HCT116 (cell line): ENCODE measurements around the gene PRMT9. TPM values are rescaled to one million over a fixed set of nuclear protein-coding genes. Genes with fewer than 3 reads are reported as not detected.

Source experiments
- ATAC-seq: fragments of 200-7000 bp; cut with Tn5 transposase; 2 replicates; pipeline ENCODE4 v1.9.1; 2020; ENCODE audit warnings: mild to moderate bottlenecking, moderate library complexity
- BruUV-seq: library from RNA; stranded (reverse); fragments of 400-500 nt; replicated peaks from 2 replicates; lab custom pipeline; 2021; lab: Mats Ljungman, UMichigan
- CTCF ChIA-PET: fragments of 300-600 bp; sonication (Branson Sonifier 250); formaldehyde crosslinking; loops from one replicate; lab custom pipeline; 2021; ENCODE audit warnings: antibody characterized with exemption; lab: Charles Lee
- POLR2A ChIA-PET: fragments of 300-600, 350-600 bp; sonication (Branson Sonifier 250); formaldehyde crosslinking; loops from one replicate; lab custom pipeline; 2021; ENCODE audit warnings: antibody characterized with exemption; lab: Charles Lee
- RAD21 ChIA-PET, 2 experiments: fragments of 300-600 bp; sonication (Branson Sonifier 250); formaldehyde crosslinking; loops; one replicate each; lab custom pipeline; 2023; ENCODE audit warnings: low total read pairs in 2 of 2; ENCODE audit not compliant: uncharacterized antibody in 2 of 2, unreplicated experiment in 2 of 2, low non-redundant PET in 1 of 2; lab: Charles Lee
- DNase-seq: peaks from one replicate; pipeline ENCODE4 v3.0.0-alpha.2; 2010; ENCODE audit warnings: low read depth, low spot score
- H2AFZ ChIP-seq: fragments of 200-600 bp; shearing (Covaris generic), sonication (generic); 2 replicates; pipeline ENCODE4 v1.6.1; 2017; ENCODE audit warnings: low read depth, mixed run types, mixed read lengths, antibody characterized with exemption, low read length; ENCODE audit not compliant: poor library complexity, severe bottlenecking
- H3K27ac ChIP-seq: 2 replicates; pipeline ENCODE4 v1.5.1; 2012; ENCODE audit warnings: low read depth, low read length
- H3K27me3 ChIP-seq: fragments of 200-600 bp; sonication (generic); 2 replicates; pipeline ENCODE4 v1.6.1; 2016; ENCODE audit warnings: mixed run types, low read length, mixed read lengths; ENCODE audit not compliant: insufficient read depth
- H3K36me3 ChIP-seq, 2 experiments: fragments of 200-500 bp in 1 of 2; fragments of 200-600 bp in 1 of 2; sonication (Bioruptor generic) in 1 of 2; sonication (generic) in 1 of 2; 2 replicates each; pipeline versions ENCODE4 v1.5.1 to v1.6.1; 2014 to 2016; ENCODE audit warnings: low read length in 2 of 2, inconsistent platforms in 1 of 2, mixed read lengths in 1 of 2, mixed run types in 1 of 2; ENCODE audit not compliant: insufficient read depth in 2 of 2, control insufficient read depth in 1 of 2
- H3K4me1 ChIP-seq, 2 experiments: fragments of 200-600 bp in 1 of 2; sonication (generic) in 1 of 2; 2 replicates each; pipeline versions ENCODE4 v1.5.1 to v1.6.1; 2012 to 2017; ENCODE audit warnings: low read length in 2 of 2, inconsistent platforms in 1 of 2, mild to moderate bottlenecking in 1 of 2, mixed read lengths in 1 of 2, mixed run types in 1 of 2, moderate library complexity in 1 of 2; ENCODE audit not compliant: insufficient read depth in 2 of 2, control insufficient read depth in 1 of 2
- H3K4me2 ChIP-seq: fragments of 200-600 bp; sonication (generic); 2 replicates; pipeline ENCODE4 v1.6.1; 2017; ENCODE audit warnings: mixed run types, low read length, mixed read lengths
- H3K4me3 ChIP-seq, 2 experiments: fragments of 200-600 bp in 1 of 2; sonication (generic) in 1 of 2; replicated peaks in 1 of 2; 2 replicates each; pipeline ENCODE4 v1.5.1; 2011 to 2016; ENCODE audit warnings: low read length in 2 of 2, control low read depth in 1 of 2, low read depth in 1 of 2, mild to moderate bottlenecking in 1 of 2, mixed read lengths in 1 of 2, mixed run types in 1 of 2
- H3K79me2 ChIP-seq: fragments of 200-600 bp; sonication (generic); 2 replicates; pipeline ENCODE4 v1.6.1; 2017; ENCODE audit warnings: mild to moderate bottlenecking, mixed run types, low read length, moderate library complexity, mixed read lengths; ENCODE audit not compliant: insufficient read depth
- H3K9ac ChIP-seq: fragments of 200-600 bp; sonication (generic); 2 replicates; pipeline ENCODE4 v1.6.1; 2016; ENCODE audit warnings: low read length, mixed read lengths
- H3K9me2 ChIP-seq: fragments of 200-600 bp; sonication (generic), shearing (Covaris generic); 2 replicates; pipeline ENCODE4 v1.6.1; 2017; ENCODE audit warnings: mixed run types, mild to moderate bottlenecking, moderate library complexity; ENCODE audit not compliant: insufficient read depth
- H3K9me3 ChIP-seq, 2 experiments: fragments of 200-500 bp in 1 of 2; fragments of 200-600 bp in 1 of 2; sonication (Bioruptor generic) in 1 of 2; sonication (generic) in 1 of 2; 2 replicates each; pipeline ENCODE4 v1.6.1; 2014 to 2017; ENCODE audit warnings: low read length in 2 of 2, mixed read lengths in 2 of 2, inconsistent platforms in 1 of 2, low read depth in 1 of 2, mild to moderate bottlenecking in 1 of 2, mixed run types in 1 of 2, moderate library complexity in 1 of 2; ENCODE audit not compliant: control insufficient read depth in 1 of 2, insufficient read depth in 1 of 2
- H4K20me1 ChIP-seq: fragments of 200-600 bp; sonication (generic), shearing (Covaris generic); 2 replicates; pipeline ENCODE4 v1.6.1; 2017; ENCODE audit warnings: mixed run types, mild to moderate bottlenecking, moderate library complexity; ENCODE audit not compliant: insufficient read depth
- ATF3 ChIP-seq: IDR thresholded peaks from 2 replicates; pipeline ENCODE4 v1.6.1; 2012
- CEBPB ChIP-seq: IDR thresholded peaks from 2 replicates; pipeline ENCODE4 v1.6.1; 2012; ENCODE audit warnings: low read depth
- CTCF ChIP-seq, 3 experiments: fragments of 200-600 bp in 1 of 3; sonication (generic) in 1 of 3; IDR thresholded peaks in 2 of 3; conservative IDR thresholded peaks in 1 of 3; 2 replicates each; pipeline ENCODE4 v1.5.1; 2012 to 2017; ENCODE audit warnings: low read depth in 2 of 3, low read length in 2 of 3, antibody characterized with exemption in 1 of 3, borderline replicate concordance in 1 of 3, control low read depth in 1 of 3, mild to moderate bottlenecking in 1 of 3, mixed read lengths in 1 of 3, mixed run types in 1 of 3, moderate library complexity in 1 of 3; ENCODE audit not compliant: insufficient read depth in 1 of 3
- EGR1 ChIP-seq: IDR thresholded peaks from 2 replicates; pipeline ENCODE4 v1.6.1; 2012; ENCODE audit warnings: low read depth
- ELF1 ChIP-seq: IDR thresholded peaks from 2 replicates; pipeline ENCODE4 v1.6.1; 2012; ENCODE audit warnings: low read depth, borderline replicate concordance
- RAD21 ChIP-seq: IDR thresholded peaks from 2 replicates; pipeline ENCODE4 v1.6.1; 2012; ENCODE audit warnings: low read depth, mild to moderate bottlenecking
- REST ChIP-seq: IDR thresholded peaks from 2 replicates; pipeline ENCODE4 v1.6.1; 2012; ENCODE audit warnings: low read depth
- SIN3A ChIP-seq: IDR thresholded peaks from 2 replicates; pipeline ENCODE4 v1.6.1; 2012; ENCODE audit warnings: low read depth
- SRF ChIP-seq: IDR thresholded peaks from 2 replicates; pipeline ENCODE4 v1.6.1; 2012; ENCODE audit warnings: low read depth
- TCF7L2 ChIP-seq: IDR thresholded peaks from 2 replicates; pipeline ENCODE4 v1.7.0; 2011; ENCODE audit warnings: borderline replicate concordance, inconsistent platforms; ENCODE audit not compliant: insufficient read depth, insufficient read length; ENCODE audit errors: extremely low read depth
- YY1 ChIP-seq: IDR thresholded peaks from 2 replicates; pipeline ENCODE4 v1.6.1; 2011; ENCODE audit warnings: low read length, low read depth, moderate library complexity, mild to moderate bottlenecking; ENCODE audit not compliant: insufficient replicate concordance; ENCODE audit errors: extremely low read depth
- intact Hi-C: fragments of 100-400 bp; cut with micrococcal nuclease; formaldehyde crosslinking; loops from 2 replicates; pipeline ENCODE4 v1.10.0; 2022
- total RNA-seq: library from RNA; stranded (reverse); gene quantifications from one replicate; pipeline ENCODE4 v1.2.1, GENCODE V29; 2021; ENCODE audit not compliant: unreplicated experiment

PRMT9 gene
- total RNA-seq, 1 experiment from 2014 or later, result 5.8 TPM

GRCh38 chr4:147590249-147590920, 93.6 kb downstream of the PRMT9 start:
- no peaks in the 10 kb centered on the region for H3K36me3 ChIP-seq
- ChIA-PET RAD21 (interaction anchor here (1.0 to 1.4 kb wide), 4 partner anchors 71 to 493 kb away, joined by 3 to 8 read pairs (median 4); no protein-coding TSS in a partner anchor), CTCF (interaction anchor here (0.5 to 3.2 kb wide), 11 partner anchors 27 to 573 kb away, joined by 3 to 36 read pairs (median 7); partner anchors contain the start of gene TMEM184C)
- H3K27me3 ChIP-seq, result no peaks in the 10 kb centered on the region
- H3K9ac ChIP-seq, result no peak overlapping the region
- intact Hi-C loops, result loop anchor here (1.0 to 10.0 kb wide), 6 partner anchors 72 to 1246 kb away; no protein-coding TSS in a partner anchor
- ATAC-seq, result peak; percentile 83
- H3K9me2 ChIP-seq, result no peaks in the 10 kb centered on the region
- peak overlapping the region; percentile 86 for H2AFZ ChIP-seq
- no peaks in the 10 kb centered on the region for H4K20me1 ChIP-seq
- no peak overlapping the region; the same call in 1 of the 2 replicates for H3K4me2 ChIP-seq
- no peaks in the 10 kb centered on the region for H3K9me3 ChIP-seq
- DNase-seq, result peak; percentile 54
- no peaks in the 10 kb centered on the region for H3K4me1 ChIP-seq
- no peak for TF ChIP-seq TCF7L2
- peak; percentile 78 to 90 (median 81) for TF ChIP-seq CTCF (IDR thresholded peaks at IDR 0.05 in 2 of 3, conservative IDR thresholded peaks at IDR 0.05 in 1 of 3; ENCODE audit: borderline replicate concordance in 1 of 3, insufficient read depth in 1 of 3, low read depth in 2 of 3, low read length in 2 of 3)
- peak; percentile 94 for TF ChIP-seq RAD21
- TF ChIP-seq, all 23 proteins: peak for 2
- Histone ChIP-seq H3K27ac (no peak overlapping the region), H3K79me2 (no peaks in the 10 kb centered on the region), H3K4me3 (no peak overlapping the region)
- POLR2A ChIA-PET, result no interaction called here
- BruUV-seq, result no TSS peak

GRCh38 chr4:147589586-147589985, 94.4 kb downstream of the PRMT9 start:
- DNase-seq (no peak), ATAC-seq (no peak; the same call in 1 of the 2 replicates)
- no peak overlapping the region for H3K4me3 ChIP-seq
- H3K27ac ChIP-seq, result no peak overlapping the region
- BruUV-seq, result no TSS peak
- H3K4me2 ChIP-seq, result no peak overlapping the region
- no peaks in the 10 kb centered on the region for H3K4me1 ChIP-seq
- no peaks in the 10 kb centered on the region for H3K9me3 ChIP-seq
- POLR2A ChIA-PET, result no interaction called here
- H3K9me2 ChIP-seq, result no peaks in the 10 kb centered on the region
- no peaks in the 10 kb centered on the region for H3K79me2 ChIP-seq
- no peaks in the 10 kb centered on the region for H3K36me3 ChIP-seq
- peak overlapping the region; percentile 86 for H2AFZ ChIP-seq
- no peaks in the 10 kb centered on the region for H4K20me1 ChIP-seq
- H3K9ac ChIP-seq, result no peak overlapping the region
- RAD21 ChIA-PET, result interaction anchor here (1.0 to 1.4 kb wide), 4 partner anchors 71 to 492 kb away, joined by 3 to 8 read pairs (median 4); no protein-coding TSS in a partner anchor
- intact Hi-C loops, result no loop called here
- CTCF ChIA-PET, result interaction anchor here (0.9 to 3.2 kb wide), 10 partner anchors 28 to 572 kb away, joined by 3 to 36 read pairs (median 12); partner anchors contain the start of gene TMEM184C
- H3K27me3 ChIP-seq, result no peaks in the 10 kb centered on the region
- TF ChIP-seq SIN3A (no peak), EGR1 (no peak), YY1 (no peak), ATF3 (no peak), SRF (no peak), ELF1 (no peak), CEBPB (no peak), REST (no peak)
